Liver (tissue), 9 donors: ENCODE data around the gene PPFIBP1. TPM values are rescaled to one million over a fixed set of nuclear protein-coding genes. Genes with fewer than 3 reads are reported as not detected.

Source experiments
- DNase-seq: peaks from one replicate; pipeline ENCODE4 v3.0.0-alpha.2; 2017; ENCODE audit warnings: low spot score
- H3K27ac ChIP-seq, 2 donors: one replicate each; pipeline ENCODE4 v1.7.0; 2013; ENCODE audit warnings: inconsistent platforms in 2 of 2, low read length in 2 of 2, control low read depth in 1 of 2, low read depth in 1 of 2, mild to moderate bottlenecking in 1 of 2
- H3K27me3 ChIP-seq, 4 donors: one replicate each; pipeline versions ENCODE4 v1.6.1 to v1.7.0; 2013; ENCODE audit warnings: low read length in 3 of 4, inconsistent platforms in 1 of 4, mild to moderate bottlenecking in 1 of 4, moderate library complexity in 1 of 4; ENCODE audit not compliant: control insufficient read depth in 4 of 4, insufficient read depth in 4 of 4
- H3K36me3 ChIP-seq, 4 donors: one replicate each; pipeline versions ENCODE4 v1.6.1 to v1.7.0; 2013; ENCODE audit warnings: low read length in 3 of 4, mild to moderate bottlenecking in 3 of 4, low read depth in 1 of 4, moderate library complexity in 1 of 4; ENCODE audit not compliant: control insufficient read depth in 4 of 4, insufficient read depth in 3 of 4
- H3K4me1 ChIP-seq, 4 donors: one replicate each; pipeline versions ENCODE4 v1.6.1 to v1.7.0; 2013; ENCODE audit warnings: low read length in 3 of 4, mild to moderate bottlenecking in 3 of 4, moderate library complexity in 1 of 4; ENCODE audit not compliant: control insufficient read depth in 4 of 4, insufficient read depth in 4 of 4
- H3K4me3 ChIP-seq, 3 donors: one replicate each; pipeline versions ENCODE4 v1.6.1 to v1.7.0; 2013; ENCODE audit warnings: low read length in 3 of 3, control low read depth in 1 of 3, low read depth in 1 of 3, mild to moderate bottlenecking in 1 of 3
- H3K9ac ChIP-seq, 2 donors: one replicate each; pipeline ENCODE4 v1.7.0; 2013; ENCODE audit warnings: low read length in 2 of 2, mild to moderate bottlenecking in 2 of 2, moderate library complexity in 2 of 2, control low read depth in 1 of 2, low read depth in 1 of 2
- H3K9me3 ChIP-seq, 4 donors: one replicate each; pipeline versions ENCODE4 v1.6.1 to v1.7.0; 2013; ENCODE audit warnings: low read length in 3 of 4; ENCODE audit not compliant: control insufficient read depth in 4 of 4
- EGR1 ChIP-seq, 2 donors: IDR thresholded peaks; 2 replicates each; pipeline ENCODE4 v1.6.1; 2016 to 2018; ENCODE audit warnings: antibody characterized with exemption in 2 of 2, low read depth in 2 of 2
- FOXA1 ChIP-seq: IDR thresholded peaks from 2 replicates; pipeline ENCODE4 v1.6.1; 2016; ENCODE audit warnings: antibody characterized with exemption
- FOXA2 ChIP-seq: IDR thresholded peaks from 2 replicates; pipeline ENCODE4 v1.6.1; 2016; ENCODE audit warnings: antibody characterized with exemption
- GABPA ChIP-seq, 2 donors: IDR thresholded peaks in 1 of 2; conservative IDR thresholded peaks in 1 of 2; 2 replicates each; pipeline ENCODE4 v1.6.1; 2016; ENCODE audit warnings: antibody characterized with exemption in 2 of 2, mild to moderate bottlenecking in 1 of 2, moderate library complexity in 1 of 2
- HNF4A ChIP-seq, 2 donors: conservative IDR thresholded peaks; 2 replicates each; pipeline ENCODE4 v1.6.1; 2016; ENCODE audit warnings: antibody characterized with exemption in 2 of 2, mild to moderate bottlenecking in 2 of 2
- HNF4G ChIP-seq: IDR thresholded peaks from 2 replicates; pipeline ENCODE4 v1.6.1; 2016; ENCODE audit warnings: antibody characterized with exemption
- JUND ChIP-seq, 2 donors: IDR thresholded peaks; 2 replicates each; pipeline ENCODE4 v1.6.1; 2016; ENCODE audit warnings: antibody characterized with exemption in 2 of 2
- NR2F2 ChIP-seq: IDR thresholded peaks from 2 replicates; pipeline ENCODE4 v1.6.1; 2016; ENCODE audit warnings: antibody characterized with exemption
- RAD21 ChIP-seq, 2 donors: IDR thresholded peaks; 2 replicates each; pipeline ENCODE4 v1.6.1; 2016; ENCODE audit warnings: antibody characterized with exemption in 2 of 2, mild to moderate bottlenecking in 2 of 2
- SP1 ChIP-seq: IDR thresholded peaks from 2 replicates; pipeline ENCODE4 v1.6.1; 2018; ENCODE audit warnings: antibody characterized with exemption, mild to moderate bottlenecking
- TAF1 ChIP-seq: conservative IDR thresholded peaks from 2 replicates; pipeline ENCODE4 v1.6.1; 2016; ENCODE audit warnings: antibody characterized with exemption, mild to moderate bottlenecking
- YY1 ChIP-seq: IDR thresholded peaks from 2 replicates; pipeline ENCODE4 v1.6.1; 2016; ENCODE audit warnings: antibody characterized with exemption, mild to moderate bottlenecking
- WGBS: extraction: QIAGEN DNeasy Blood & Tissue Kit; methylation state at CpG from one replicate; pipeline ENCODE4 v1.1.7; 2013; 5-methylcytosine and 5-hydroxymethylcytosine counted together
- polyA plus RNA-seq, 2 donors: library from polyadenylated mRNA; stranded (reverse) in 1 of 2; unstranded in 1 of 2; fragments of 200-250 nt in 1 of 2; fragments of >200 nt in 1 of 2; fragmentation: Nextera tagmentation in 1 of 2; extraction: Ambion mirVana in 1 of 2; gene quantifications; one replicate each; pipeline versions ENCODE4 v1.2.1 to v1.2.3, GENCODE V29; 2013 to 2015
- total RNA-seq, 2 donors: library from RNA; depleted of rRNA; stranded (reverse); fragments of >200 nt; gene quantifications; one replicate each; pipeline ENCODE4 v1.2.3, GENCODE V29; 2014
- TF ChIP-seq, protein P1 (sequence below): IDR thresholded peaks from 2 replicates; pipeline ENCODE4 v1.6.1; 2016; ENCODE audit warnings: antibody characterized with exemption, mild to moderate bottlenecking
- TF ChIP-seq, protein P2 (sequence below): IDR thresholded peaks from 2 replicates; pipeline ENCODE4 v1.6.1; 2016; ENCODE audit warnings: antibody characterized with exemption
- TF ChIP-seq, protein P3 (sequence below): IDR thresholded peaks from 2 replicates; pipeline ENCODE4 v1.6.1; 2016; ENCODE audit warnings: antibody characterized with exemption
- TF ChIP-seq, protein P4 (sequence below): fragments of 150-350 bp; IDR thresholded peaks from 2 replicates; pipeline ENCODE4 v1.5.1; 2017; ENCODE audit warnings: improper control_type of control experiment, low read depth, low read length; ENCODE audit not compliant: missing input control
- donor health status: healthy.
- donor health status: healthy.
- donor health status: healthy.
- donor health status: healthy.
- donor health status: healthy.

The PPFIBP1 gene
- total and polyA plus RNA-seq, 4 donors, result 10.5 to 65.8 (median 17.4) TPM

DNA sequence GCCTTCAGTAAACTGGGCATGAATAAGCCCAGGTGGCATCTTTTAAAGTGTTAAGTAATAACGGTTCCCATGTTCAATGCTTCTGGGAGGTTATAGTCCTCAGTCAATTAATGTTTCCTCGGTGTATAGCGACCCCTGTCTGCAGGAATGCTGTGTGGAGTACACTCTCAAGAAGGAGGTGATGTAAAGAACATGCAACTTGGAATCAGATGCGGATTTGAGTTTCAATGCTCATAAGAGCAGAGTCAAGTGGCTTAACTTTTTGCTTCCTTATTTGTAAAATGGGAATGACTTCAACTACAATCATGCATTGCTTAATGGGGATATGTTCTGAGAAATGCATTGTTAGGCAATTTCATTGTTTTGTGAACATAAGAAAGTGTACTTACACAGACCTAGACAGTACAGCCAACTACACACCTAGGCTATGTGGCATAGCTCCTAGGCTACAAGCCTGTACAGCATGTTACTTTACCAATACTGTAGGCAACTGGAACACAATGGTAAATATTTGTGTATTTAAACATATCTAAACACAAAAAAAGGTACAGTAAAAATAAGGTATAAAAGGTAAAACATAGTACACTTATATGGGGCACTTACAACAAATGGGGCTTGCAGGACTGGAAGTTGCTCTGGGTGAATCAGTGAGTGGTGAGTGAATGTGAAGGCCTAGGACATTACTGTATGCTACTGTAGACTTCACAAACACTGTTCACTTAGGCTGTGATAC, 179.9 kb downstream of the PPFIBP1 start (continued):
- TF ChIP-seq, protein P1, sequence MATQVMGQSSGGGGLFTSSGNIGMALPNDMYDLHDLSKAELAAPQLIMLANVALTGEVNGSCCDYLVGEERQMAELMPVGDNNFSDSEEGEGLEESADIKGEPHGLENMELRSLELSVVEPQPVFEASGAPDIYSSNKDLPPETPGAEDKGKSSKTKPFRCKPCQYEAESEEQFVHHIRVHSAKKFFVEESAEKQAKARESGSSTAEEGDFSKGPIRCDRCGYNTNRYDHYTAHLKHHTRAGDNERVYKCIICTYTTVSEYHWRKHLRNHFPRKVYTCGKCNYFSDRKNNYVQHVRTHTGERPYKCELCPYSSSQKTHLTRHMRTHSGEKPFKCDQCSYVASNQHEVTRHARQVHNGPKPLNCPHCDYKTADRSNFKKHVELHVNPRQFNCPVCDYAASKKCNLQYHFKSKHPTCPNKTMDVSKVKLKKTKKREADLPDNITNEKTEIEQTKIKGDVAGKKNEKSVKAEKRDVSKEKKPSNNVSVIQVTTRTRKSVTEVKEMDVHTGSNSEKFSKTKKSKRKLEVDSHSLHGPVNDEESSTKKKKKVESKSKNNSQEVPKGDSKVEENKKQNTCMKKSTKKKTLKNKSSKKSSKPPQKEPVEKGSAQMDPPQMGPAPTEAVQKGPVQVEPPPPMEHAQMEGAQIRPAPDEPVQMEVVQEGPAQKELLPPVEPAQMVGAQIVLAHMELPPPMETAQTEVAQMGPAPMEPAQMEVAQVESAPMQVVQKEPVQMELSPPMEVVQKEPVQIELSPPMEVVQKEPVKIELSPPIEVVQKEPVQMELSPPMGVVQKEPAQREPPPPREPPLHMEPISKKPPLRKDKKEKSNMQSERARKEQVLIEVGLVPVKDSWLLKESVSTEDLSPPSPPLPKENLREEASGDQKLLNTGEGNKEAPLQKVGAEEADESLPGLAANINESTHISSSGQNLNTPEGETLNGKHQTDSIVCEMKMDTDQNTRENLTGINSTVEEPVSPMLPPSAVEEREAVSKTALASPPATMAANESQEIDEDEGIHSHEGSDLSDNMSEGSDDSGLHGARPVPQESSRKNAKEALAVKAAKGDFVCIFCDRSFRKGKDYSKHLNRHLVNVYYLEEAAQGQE, result no peak
- TF ChIP-seq, protein P2, sequence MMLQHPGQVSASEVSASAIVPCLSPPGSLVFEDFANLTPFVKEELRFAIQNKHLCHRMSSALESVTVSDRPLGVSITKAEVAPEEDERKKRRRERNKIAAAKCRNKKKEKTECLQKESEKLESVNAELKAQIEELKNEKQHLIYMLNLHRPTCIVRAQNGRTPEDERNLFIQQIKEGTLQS, result peak; percentile 31

DNA sequence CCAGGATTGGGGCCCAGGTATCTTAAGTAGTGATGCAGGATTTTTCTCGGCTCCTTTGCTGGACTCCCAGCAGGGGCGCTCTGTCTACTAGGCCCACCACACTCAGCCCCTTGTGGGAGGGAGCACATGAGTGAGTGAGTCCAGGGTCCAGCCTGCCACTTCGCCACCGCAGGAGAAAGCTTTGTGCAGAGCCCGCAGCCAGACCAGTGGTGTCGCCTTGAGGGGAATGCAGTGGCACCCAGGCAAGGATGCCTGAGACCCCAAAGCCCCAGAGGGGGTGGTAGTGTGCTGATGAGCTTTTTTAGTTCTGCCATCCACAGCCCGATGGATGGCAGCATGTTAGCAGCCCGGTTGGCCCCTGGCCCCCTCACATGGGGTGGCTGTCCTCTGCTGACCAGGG, 181.3 kb downstream of the PPFIBP1 start:
- TF ChIP-seq FOXA2 (no peak), TAF1 (no peak), YY1 (no peak), FOXA1 (no peak), JUND (IDR thresholded peaks at IDR 0.05) (no peak), GABPA (IDR thresholded peaks at IDR 0.05 in 1 of 2, conservative IDR thresholded peaks at IDR 0.05 in 1 of 2) (no peak), EGR1 (IDR thresholded peaks at IDR 0.05; ENCODE audit: low read depth in 2 of 2) (no peak), SP1 (no peak), HNF4A (conservative IDR thresholded peaks at IDR 0.05) (no peak), NR2F2 (no peak), RAD21 (IDR thresholded peaks at IDR 0.05) (no peak), HNF4G (no peak)
- TF ChIP-seq, protein P3, sequence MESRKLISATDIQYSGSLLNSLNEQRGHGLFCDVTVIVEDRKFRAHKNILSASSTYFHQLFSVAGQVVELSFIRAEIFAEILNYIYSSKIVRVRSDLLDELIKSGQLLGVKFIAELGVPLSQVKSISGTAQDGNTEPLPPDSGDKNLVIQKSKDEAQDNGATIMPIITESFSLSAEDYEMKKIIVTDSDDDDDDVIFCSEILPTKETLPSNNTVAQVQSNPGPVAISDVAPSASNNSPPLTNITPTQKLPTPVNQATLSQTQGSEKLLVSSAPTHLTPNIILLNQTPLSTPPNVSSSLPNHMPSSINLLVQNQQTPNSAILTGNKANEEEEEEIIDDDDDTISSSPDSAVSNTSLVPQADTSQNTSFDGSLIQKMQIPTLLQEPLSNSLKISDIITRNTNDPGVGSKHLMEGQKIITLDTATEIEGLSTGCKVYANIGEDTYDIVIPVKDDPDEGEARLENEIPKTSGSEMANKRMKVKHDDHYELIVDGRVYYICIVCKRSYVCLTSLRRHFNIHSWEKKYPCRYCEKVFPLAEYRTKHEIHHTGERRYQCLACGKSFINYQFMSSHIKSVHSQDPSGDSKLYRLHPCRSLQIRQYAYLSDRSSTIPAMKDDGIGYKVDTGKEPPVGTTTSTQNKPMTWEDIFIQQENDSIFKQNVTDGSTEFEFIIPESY, result no peak
- TF ChIP-seq, protein P1, result no peak
- TF ChIP-seq, protein P2, result no peak
- TF ChIP-seq, protein P4, sequence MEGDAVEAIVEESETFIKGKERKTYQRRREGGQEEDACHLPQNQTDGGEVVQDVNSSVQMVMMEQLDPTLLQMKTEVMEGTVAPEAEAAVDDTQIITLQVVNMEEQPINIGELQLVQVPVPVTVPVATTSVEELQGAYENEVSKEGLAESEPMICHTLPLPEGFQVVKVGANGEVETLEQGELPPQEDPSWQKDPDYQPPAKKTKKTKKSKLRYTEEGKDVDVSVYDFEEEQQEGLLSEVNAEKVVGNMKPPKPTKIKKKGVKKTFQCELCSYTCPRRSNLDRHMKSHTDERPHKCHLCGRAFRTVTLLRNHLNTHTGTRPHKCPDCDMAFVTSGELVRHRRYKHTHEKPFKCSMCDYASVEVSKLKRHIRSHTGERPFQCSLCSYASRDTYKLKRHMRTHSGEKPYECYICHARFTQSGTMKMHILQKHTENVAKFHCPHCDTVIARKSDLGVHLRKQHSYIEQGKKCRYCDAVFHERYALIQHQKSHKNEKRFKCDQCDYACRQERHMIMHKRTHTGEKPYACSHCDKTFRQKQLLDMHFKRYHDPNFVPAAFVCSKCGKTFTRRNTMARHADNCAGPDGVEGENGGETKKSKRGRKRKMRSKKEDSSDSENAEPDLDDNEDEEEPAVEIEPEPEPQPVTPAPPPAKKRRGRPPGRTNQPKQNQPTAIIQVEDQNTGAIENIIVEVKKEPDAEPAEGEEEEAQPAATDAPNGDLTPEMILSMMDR, result no peak
- 88% methylated on average over 8 of the region's 8 CpGs for whole genome bisulfite sequencing
- peaks cover 0 to 3% (median under 1%) of the 10 kb centered on the region in 4 donors for H3K4me1 ChIP-seq
- H3K9me3 ChIP-seq, result no peaks in the 10 kb centered on the region
- no peak overlapping the region for H3K9ac ChIP-seq
- H3K4me3 ChIP-seq, result no peak overlapping the region
- no peaks in the 10 kb centered on the region for H3K27me3 ChIP-seq
- DNase-seq, result no peak
- no peak overlapping the region for H3K27ac ChIP-seq
- H3K36me3 ChIP-seq, result no peaks in the 10 kb centered on the region
